Endometrium (tissue), 2 donors: ENCODE data around the gene ARCN1.

Source experiments
- FAIRE-seq: peaks from 2 replicates; lab custom pipeline; 2012; peaks lifted over from hg19 to GRCh38; lab: Jason Lieb, UNC
- donor health status: control.
- donor health status: control.

Gene ARCN1

GRCh38 chr11:118639899-118640298 is 67.7 kb downstream of the ARCN1 start:
- no peak for FAIRE-seq

GRCh38 chr11:118640332-118641154 is 68.3 kb downstream of the ARCN1 start:
- FAIRE-seq, result no peak

GRCh38 chr11:118641397-118642019 is 69.3 kb downstream of the ARCN1 start:
- no peak for FAIRE-seq

- FAIRE-seq, result no peak
These were observed 71.2 kb downstream of the ARCN1 start for GRCh38 chr11:118643142-118643994.

DNA sequence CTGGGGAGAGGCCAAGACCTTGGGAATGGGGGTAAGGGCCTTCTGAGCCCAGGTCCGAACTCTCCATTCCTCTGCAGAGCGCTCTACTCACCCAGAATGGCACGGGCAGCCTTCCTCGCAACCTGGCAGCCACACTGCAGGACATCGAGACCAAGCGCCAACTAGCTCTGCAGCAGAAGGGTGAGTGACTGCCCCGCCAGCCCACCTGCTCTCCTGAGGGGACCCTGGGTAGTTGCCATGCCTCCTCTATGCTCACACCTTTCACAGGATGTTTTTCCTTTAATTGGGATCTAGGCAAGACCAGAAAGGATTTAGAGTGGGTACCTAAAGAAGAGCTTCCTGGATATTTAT is 71.8 kb downstream of the ARCN1 start:
- FAIRE-seq, result no peak

DNA sequence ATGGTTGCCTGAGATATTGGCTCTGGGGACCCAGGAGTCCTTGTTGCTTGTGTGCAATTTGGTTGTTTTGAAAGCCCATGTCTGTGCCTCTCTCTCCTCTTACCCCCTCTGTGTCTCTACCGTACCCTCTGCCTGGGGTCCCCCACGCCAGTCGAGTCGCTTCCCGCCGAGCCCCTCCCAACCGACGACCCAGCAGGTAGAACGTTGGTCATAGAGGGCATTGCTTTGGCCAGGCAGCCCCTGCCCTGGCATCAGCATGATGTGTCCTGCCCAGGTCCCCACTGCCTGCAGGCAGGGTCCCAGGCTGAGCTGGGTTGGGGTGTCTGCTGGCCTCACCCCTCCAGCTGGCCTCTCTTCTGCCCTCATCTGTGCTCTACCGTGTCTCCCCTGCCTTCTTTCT is 72.3 kb downstream of the ARCN1 start:
- FAIRE-seq, result no peak

DNA sequence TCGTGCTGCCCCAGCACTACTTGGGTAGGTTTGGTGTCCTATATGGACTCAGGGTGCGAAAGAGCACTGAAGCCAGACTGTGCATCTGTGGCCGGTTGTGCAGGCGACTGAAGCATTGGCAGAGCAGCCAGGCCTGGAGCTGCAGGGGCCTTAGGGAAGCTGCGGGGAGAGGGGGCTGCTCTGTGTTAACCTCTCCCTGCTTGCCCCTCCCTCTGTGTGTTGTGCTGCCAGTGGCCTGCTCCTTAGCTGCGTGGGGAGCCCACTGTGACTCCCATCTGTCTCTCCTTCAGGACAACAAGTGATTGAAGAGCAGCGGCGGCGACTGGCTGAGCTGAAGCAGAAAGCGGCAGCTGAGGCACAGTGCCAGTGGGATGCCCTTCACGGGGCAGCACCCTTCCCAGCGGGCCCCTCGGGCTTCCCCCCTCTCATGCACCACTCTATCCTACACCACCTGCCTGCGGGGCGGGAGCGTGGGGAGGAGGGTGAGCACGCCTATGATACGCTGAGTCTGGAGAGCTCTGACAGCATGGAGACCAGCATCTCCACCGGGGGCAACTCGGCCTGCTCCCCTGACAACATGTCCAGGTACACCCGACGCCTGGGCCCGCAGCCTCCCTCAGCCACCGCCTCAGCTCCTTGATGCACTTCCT is 73.0 kb downstream of the ARCN1 start:
- FAIRE-seq, result no peak

DNA sequence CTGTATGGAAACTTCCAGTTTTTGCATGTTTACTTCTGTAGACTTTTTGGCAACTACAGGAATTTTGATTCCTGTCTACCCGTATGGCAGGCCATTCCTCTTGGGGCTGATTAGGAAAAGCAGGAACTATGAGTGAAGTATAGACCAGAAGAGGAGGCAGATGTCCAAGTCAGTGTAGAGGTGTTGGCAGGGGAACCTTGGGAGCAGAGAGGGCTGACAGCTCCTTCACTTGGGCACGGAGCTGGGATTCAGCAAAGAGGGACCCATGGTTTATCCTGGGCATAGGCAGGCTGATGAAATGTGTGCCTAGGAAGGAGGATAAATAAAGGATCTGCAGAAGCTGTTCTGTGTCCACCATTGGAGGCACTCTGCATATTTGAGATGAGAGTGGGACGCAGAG is 74.2 kb downstream of the ARCN1 start:
- FAIRE-seq, result no peak

DNA sequence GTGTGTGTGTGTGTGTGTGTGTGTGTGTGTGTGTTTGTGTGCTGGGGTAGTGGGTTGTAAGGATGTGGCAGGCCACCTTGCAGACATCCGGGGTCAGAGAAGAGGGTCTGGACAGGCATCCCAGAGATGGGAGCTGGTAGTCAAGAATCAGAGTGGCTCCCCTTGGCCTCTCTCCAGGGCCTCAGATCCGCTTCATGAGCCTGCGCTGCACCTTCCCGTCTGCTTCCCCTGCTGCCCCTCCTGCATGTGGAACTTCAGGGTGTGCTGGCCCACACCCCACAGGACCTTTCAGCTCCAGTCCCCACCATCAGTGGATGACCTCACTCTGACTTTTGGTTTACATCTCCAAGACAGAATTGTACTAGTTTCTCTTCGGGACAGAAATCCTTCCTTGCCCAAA is 76.1 kb downstream of the ARCN1 start:
- no peak for FAIRE-seq

DNA sequence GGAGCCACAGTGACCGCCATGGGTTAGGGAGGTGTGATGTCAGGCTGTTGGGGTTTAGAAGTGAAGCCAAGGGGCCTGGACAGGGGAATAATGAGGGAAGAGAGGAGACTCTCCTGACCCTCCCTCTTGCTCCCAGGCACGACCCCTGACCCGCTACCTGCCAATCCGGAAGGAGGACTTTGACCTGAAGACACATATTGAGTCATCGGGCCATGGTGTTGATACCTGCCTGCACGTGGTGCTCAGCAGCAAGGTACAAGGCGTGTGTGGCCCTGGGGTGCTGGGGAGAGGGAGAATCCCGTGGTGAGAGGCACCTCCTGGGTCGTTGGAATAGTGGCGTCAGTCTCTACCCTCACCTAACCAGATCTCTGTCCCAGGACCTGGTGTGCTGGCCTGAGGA is 77.7 kb downstream of the ARCN1 start:
- no peak for FAIRE-seq

- no peak for FAIRE-seq
These were observed 78.2 kb downstream of the ARCN1 start for GRCh38 chr11:118650366-118650765.

- no peak for FAIRE-seq
These were observed 79.6 kb downstream of the ARCN1 start for GRCh38 chr11:118651820-118652219.
